ENCODE results near the gene CASKIN2.

The CASKIN2 gene

DNA sequence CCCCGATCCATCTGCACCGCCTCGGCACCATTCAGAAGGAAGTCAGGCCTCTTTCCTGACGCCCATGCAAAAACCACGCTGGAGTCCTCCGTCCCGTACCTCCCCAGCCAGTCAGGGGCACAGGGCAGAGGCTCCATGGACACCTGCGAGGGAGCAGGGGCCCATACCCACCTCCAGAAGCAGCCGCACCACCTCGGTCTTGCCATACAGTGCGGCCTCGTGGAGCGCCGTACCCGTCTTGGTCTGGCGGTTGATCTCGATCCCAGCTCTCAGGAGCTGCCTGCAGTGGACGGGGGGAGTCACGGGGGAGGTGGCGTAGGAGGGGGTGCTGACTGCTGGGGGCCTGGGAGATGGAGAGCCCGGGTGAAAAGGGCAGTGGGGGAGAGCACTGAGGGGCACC, 9.2 kb downstream of the CASKIN2 start:
- DNase-seq (ENCODE audit: extremely low read depth in 1 of 2, low read depth in 1 of 2), result no peak

DNA sequence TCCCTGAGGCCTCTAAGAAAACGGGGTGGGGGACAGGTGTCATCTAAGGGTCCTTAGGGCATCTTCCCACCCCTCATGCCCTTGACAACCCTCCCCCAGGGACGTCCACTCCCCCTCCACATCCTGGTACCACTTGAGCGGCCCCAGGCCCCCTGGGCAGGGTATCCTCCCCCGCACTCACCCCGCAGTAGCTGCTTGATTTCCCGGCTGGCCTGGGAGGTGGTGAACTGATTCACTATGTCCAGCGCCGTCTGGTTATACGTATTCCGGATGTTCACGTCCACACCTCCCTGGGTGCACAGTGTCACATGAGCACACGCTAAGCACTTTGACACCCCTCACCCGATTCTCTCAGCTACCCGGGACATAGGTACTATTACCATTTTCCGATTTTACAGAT, 9.7 kb downstream of the CASKIN2 start:
- DNase-seq (ENCODE audit: extremely low read depth in 1 of 2, low read depth in 1 of 2), result no peak

- no peak for DNase-seq (ENCODE audit: extremely low read depth in 1 of 2, low read depth in 1 of 2)
Observed at GRCh38 chr17:75505152-75505409, 10.3 kb downstream of the CASKIN2 start.

GRCh38 chr17:75504347-75505151, 10.8 kb downstream of the CASKIN2 start:
- no peak for DNase-seq (ENCODE audit: extremely low read depth in 1 of 2, low read depth in 1 of 2)

DNA sequence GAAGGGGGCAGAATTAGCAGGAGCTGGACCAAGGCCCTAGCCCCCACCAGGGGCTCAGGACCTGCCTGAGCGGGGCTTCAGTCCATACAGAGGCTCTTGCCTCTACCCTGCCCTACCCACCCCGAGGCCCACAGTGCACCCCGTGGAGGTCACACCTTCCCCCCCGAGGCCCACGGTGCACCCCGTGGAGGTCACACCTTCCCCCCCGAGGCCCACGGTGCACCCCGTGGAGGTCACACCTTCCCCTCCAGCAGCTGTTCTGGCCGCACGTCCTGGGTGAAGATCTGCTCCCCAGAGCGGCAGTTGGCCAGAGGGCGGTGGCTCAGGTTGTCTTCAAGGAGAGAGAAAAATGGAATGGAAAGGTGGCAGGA, 11.4 kb downstream of the CASKIN2 start:
- no peak for DNase-seq (ENCODE audit: extremely low read depth in 1 of 2, low read depth in 1 of 2)

DNA sequence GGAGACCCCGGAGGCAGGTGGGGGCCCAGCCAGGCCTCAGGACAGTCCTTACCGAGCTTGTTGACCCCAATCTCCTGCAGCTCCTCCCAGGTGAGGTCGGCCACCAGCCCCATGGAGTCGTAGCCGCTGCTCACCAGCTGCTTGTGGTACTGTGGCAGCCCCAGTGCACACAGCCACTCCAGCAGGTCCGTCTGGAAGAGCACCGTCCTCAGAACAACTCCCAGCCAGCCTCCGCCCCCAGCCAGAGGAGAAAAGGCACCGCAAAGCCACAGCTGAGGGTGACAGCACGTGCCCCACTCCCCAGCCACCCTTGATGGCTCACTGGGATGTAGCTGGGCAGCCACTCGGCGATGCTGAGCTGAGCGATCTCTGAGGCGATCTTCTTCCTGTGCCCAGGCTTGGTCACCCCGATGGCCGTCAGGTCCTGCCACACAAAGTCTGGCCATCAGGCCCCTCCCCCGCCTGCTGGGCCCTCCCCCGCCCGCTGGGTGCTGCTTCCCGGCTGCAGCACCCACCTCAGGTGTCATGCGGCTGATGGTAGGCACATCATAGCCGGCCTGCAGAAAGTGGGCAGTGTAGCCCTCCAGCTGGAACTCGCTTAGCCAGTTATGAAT, 11.9 kb downstream of the CASKIN2 start:
- no peak for DNase-seq (ENCODE audit: extremely low read depth in 1 of 2, low read depth in 1 of 2)

DNA sequence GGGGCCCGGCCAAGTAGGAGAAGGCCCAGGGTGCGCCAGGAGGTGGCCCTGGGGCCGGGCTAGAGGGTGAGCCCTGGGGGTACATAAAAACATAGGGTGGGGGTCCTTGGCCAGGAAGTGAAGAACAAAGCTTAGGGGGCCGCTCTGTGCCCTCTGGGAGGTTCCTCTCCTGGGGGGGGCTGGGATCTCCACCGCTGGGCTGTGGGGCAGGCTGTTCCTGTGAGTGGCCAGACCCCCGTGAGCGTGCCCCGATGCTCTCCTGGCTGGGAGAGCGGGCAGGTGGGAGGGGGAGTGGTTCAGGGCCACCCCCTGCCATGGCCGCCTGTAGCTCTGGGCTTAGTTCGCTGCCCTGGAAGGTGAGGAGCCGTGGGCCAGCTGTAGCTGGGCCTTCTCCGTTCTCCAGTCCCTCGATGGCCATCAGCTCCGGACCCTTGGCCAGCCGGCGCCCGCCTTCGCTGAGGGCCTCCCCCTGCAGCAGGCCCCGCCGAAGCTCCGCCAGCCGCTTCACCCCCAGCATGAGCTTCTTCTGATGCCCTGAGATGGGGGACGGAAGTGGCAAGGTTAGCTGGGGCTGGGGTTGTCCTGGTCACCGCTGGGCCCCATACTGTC, 12.5 kb downstream of the CASKIN2 start:
- DNase-seq (ENCODE audit: extremely low read depth in 1 of 2, low read depth in 1 of 2), result no peak

DNA sequence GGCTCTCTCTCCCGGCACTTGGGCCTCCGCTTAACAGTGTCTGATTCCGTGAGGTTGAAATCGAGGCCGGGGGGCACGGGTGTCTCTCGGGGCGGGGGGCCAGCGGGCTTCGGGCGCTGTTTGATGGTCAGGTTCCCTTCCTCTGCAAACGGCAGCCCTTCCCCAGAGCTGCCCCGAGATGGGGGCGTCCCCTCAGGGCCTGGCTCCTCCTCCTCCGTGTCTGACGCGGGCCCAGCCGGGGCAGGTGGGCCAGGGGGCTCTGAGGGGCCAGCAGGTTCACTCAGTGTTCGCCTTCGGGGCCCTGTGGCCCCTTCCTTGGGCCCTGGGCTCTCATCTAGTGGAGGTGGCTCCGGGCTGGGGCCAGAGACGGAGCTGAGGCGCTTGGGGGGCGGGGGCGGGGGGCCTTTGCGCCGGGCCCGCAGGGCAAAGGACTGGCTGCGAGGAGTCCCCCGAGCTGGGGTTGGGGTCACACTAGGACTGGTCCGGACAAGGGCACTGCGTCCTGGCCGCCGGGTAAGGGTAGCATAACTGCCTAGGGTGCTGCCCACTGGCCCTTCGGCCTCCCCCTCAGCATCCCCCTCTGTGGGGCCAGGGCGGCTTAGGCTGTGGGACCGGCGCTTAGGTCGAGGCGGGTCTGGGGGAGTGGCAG, 13.1 kb downstream of the CASKIN2 start:
- no peak for DNase-seq (ENCODE audit: extremely low read depth in 1 of 2, low read depth in 1 of 2)

- DNase-seq (ENCODE audit: extremely low read depth in 1 of 2, low read depth in 1 of 2), result no peak
Observed at GRCh38 chr17:75501378-75502071, 13.8 kb downstream of the CASKIN2 start.

DNA sequence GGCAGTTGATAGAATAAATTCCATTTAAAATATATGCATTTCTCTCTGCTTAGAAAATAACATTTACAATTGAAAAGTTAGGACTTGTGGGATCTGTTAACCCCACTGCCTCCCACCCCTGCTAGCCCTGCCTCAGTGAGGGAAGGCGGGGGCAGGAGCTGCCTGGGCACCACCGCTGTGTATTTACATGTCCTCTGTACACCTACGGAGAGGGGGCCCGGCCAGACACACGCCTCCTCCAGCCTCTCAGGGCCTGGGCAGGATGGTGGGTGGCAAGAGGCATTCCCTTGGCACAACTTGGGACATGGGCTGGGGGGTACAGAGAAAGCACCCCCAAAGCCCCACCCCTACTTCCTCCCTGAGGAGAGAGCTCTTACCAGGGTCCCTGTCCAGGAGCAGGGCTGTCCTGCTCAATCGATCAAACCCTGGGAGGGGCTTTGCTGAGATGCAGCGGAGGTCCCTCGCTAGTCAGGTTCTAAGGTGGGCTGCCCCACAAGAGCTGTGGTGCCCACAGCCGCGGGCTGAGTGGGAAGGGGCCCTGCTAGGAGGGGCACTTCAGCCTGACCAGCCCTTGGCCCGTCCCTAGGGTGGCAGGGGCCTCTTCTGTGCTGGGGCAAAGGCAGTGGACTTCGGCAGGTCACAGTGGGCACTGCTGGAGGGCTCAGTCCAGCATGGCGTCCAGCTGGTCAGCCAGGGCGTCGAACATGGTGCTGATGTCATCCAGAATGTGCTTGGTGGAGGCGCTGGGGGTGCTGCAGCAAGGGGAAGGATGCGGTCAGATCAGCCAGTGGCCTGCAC, 14.7 kb downstream of the CASKIN2 start:
- DNase-seq (ENCODE audit: extremely low read depth in 1 of 2, low read depth in 1 of 2), result no peak

GRCh38 chr17:75499313-75500022, 15.9 kb downstream of the CASKIN2 start:
- no peak for DNase-seq (ENCODE audit: extremely low read depth in 1 of 2, low read depth in 1 of 2)

DNA sequence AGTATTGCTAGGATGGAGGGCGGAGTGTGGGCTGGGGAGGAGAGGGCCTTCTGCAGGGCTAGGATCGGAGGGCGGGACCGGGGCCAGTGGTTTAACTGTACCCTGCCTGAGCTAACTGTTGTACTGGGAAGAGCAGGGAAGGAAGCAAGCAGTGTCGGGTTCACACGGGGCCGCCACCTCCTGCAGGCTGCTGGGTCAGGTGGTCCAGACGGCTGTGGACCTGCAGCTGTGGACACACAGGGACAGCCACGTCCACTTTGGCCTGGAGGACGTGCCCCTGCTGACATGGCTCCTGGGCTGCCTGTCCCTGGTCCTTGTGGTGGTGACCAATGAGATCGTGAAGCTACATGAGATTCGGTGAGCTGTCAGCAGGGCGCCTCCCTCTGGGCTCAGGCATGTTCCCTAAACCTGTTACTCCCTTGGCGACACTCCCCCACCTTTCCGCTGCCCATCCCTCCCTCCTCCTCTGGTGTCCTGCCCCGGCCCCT, 16.6 kb downstream of the CASKIN2 start:
- no peak for DNase-seq (ENCODE audit: extremely low read depth in 1 of 2, low read depth in 1 of 2)

- no peak for DNase-seq (ENCODE audit: extremely low read depth in 1 of 2, low read depth in 1 of 2)
Observed at GRCh38 chr17:75498039-75498725, 17.2 kb downstream of the CASKIN2 start.

- DNase-seq (ENCODE audit: extremely low read depth in 1 of 2, low read depth in 1 of 2), result no peak
Observed at GRCh38 chr17:75496005-75496404, 19.3 kb downstream of the CASKIN2 start.

DNA sequence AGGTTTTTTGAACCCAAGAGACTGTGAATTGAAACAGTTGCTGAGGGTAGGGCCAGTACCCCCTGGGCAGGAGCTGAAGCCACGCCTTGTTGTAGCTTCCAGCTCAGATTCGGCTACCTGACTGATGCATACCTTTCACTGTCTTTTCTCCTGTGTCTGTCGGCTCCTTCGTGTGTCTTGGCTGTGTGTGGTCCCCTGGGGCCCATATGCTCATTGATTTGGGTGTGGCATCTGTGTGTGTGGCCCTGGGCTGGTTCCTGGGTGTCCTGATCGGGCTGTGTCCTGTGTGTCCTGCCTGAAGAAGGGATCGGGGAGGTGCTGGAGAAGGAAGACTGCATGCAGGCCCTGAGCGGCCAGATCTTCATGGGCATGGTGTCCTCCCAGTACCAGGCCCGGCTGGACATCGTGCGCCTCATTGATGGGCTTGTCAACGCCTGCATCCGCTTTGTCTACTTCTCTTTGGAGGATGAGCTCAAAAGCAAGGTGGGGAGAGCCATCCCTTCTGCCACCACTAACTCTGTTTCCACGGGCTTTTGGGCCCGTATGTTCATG, 20.9 kb downstream of the CASKIN2 start:
- DNase-seq (ENCODE audit: extremely low read depth in 1 of 2, low read depth in 1 of 2), result no peak

DNA sequence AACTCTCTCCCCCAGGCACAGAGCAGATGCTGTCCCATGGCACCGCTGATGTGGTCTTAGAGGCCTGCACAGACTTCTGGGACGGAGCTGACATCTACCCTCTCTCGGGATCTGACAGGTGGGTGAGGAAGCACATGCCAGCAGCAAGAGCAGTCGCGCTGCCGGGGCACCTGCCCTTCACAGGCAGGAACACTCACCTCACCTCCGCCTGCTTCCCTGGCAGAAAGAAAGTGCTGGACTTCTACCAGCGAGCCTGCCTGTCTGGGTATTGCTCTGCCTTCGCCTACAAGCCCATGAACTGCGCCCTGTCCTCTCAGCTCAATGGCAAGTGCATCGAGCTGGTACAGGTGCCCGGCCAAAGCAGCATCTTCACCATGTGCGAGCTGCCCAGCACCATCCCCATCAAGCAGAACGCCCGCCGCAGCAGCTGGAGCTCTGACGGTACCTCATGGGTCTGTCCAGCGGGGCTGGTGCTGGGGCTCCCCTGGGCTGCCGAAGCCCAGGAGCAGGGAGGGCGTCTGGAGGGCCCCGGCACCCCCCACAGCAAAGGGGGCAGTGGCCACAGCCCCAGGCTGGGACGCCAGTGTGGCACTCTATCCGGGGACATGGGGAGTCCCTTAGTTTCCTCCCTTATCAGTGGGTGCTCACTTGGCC, 21.7 kb downstream of the CASKIN2 start:
- no peak for DNase-seq (ENCODE audit: extremely low read depth in 1 of 2, low read depth in 1 of 2)

DNA sequence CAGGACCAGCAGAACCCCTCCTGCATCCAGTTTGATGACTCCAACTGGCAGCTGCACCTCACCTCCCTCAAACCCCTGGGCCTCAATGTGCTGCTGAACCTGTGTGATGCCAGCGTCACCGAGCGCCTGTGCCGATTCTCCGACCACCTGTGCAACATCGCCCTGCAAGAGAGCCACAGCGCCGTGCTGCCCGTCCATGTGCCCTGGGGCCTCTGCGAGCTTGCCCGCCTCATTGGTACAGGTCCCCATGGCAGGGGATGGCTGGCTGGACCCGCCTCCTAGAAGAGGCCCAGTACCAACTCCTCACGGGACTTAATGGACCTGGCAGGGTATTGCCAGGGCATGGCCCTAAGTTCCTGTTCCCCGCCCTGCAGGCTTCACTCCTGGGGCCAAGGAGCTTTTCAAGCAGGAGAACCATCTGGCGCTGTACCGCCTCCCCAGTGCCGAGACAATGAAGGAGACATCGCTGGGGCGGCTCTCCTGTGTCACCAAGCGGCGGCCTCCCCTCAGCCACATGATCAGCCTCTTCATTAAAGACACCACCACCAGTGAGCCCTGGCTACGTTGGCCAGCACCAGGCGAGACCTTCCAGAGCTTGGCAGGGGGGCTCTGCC, 22.7 kb downstream of the CASKIN2 start:
- DNase-seq (ENCODE audit: extremely low read depth in 1 of 2, low read depth in 1 of 2), result no peak

DNA sequence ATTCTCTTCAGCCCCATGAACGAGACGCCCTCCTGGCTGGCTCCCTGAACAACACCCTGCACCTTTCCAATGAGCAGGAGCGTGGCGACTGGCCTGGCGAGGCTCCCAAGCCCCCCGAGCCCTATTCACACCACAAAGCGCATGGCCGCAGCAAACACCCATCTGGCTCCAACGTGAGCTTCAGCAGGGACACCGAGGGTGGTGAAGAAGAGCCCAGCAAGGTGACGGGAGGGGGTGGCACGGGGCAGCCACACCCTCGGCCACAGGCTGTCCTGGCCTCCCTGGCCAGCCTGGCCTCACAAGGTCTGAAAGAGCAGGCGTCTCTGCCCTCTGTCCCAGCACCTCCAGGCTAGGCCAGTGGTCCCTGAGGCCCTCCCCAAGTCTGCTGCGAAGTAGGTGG, 23.7 kb downstream of the CASKIN2 start:
- no peak for DNase-seq (ENCODE audit: extremely low read depth in 1 of 2, low read depth in 1 of 2)
